Endometrial microvascular endothelial cells (primary cell): ENCODE results near the gene STRN. TPM values are rescaled to one million over a fixed set of nuclear protein-coding genes. Genes with fewer than 3 reads are reported as not detected.
"Not testable (repeated sequence)": the region's sequence is repeated elsewhere in the genome, so short reads cannot be mapped to it uniquely, and the experiment has no call there.

Experiments used
- in situ Hi-C: cut with HindIII; loops from 2 replicates; pipeline ENCODE4 v1.10.0; 2017; ENCODE audit warnings: low sequenced_read_pairs, low pct_unique_long_range_greater_than_20kb; ENCODE audit errors: inconsistent ontology term
- total RNA-seq: library from RNA; depleted of rRNA; stranded (reverse); fragments of >200 nt; gene quantifications from one replicate; pipeline ENCODE4 v1.2.3, GENCODE V29; 2015; ENCODE audit errors: inconsistent ontology term

Gene STRN
- total RNA-seq, 1 donor from 2014 or later = 15.0 TPM

GRCh38 chr2:36919041-36919837, 47.1 kb downstream of the STRN start:
- in situ Hi-C loops = no loop called here

DNA sequence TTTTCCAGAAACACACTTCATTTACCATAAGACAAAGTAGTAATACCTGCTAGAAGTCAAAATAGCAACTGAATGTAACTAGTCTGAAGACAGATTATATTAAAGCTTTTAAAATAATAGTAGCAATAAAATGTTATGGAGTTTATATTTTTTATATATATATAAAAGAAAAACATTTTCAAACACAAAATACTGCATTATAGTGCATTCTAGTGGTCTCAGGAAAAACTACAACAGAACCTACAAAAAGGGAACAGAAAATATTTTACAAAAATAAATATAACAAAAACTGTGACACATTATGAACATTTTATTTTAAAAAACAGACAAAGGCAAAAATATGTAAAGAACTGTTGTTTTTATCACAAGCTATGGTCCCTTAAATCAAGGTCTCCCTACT, 48.0 kb downstream of the STRN start:
- in situ Hi-C loops = no loop called here

GRCh38 chr2:36915627-36916026, 50.7 kb downstream of the STRN start:
- in situ Hi-C loops = no loop called here

DNA sequence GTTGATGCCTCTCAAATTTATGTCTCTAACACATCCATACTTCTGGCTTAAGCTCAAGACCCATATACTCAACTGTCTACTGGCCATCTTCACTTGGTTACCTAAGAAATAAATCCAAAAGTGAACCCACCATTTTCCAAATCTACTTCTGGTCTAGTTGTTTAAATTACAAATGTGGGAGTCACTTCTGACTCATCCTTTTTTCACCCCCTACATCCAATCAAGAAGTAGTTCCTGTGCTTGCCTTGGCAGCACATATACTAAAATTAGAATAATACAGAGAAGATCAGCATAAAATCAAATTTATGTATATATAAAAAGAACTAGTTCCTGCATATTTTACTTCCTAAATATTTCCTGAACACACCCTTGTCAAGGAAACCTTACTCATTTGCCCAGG, 53.6 kb downstream of the STRN start:
- in situ Hi-C loops = no loop called here

- in situ Hi-C loops = no loop called here
Observed at GRCh38 chr2:36911012-36911411, 55.3 kb downstream of the STRN start.

- in situ Hi-C loops = no loop called here
Observed at GRCh38 chr2:36906277-36906676, 60.1 kb downstream of the STRN start.

DNA sequence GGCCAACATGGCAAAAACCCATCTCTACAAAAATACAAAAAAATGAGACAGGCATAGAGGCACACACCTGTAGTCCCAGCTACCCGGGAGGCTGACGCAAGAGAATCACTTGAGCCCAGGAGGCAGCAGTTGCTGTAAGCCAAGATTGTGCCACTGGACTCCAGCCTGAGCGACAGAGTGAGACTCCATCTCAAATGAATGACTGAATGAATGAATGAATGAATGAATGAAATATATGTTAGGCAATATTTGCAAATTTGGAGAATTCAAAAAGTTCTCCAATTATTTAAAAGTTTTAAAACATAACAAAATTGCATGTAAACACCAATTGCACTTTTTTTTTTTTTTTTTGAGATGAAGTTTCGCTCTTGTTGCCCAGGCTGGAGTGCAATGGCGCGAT, 61.7 kb downstream of the STRN start:
- in situ Hi-C loops = no loop called here

- in situ Hi-C loops = no loop called here
Observed at GRCh38 chr2:36902385-36903120, 63.8 kb downstream of the STRN start.

- in situ Hi-C loops = no loop called here
Observed at GRCh38 chr2:36892805-36893204, 73.5 kb downstream of the STRN start.

DNA sequence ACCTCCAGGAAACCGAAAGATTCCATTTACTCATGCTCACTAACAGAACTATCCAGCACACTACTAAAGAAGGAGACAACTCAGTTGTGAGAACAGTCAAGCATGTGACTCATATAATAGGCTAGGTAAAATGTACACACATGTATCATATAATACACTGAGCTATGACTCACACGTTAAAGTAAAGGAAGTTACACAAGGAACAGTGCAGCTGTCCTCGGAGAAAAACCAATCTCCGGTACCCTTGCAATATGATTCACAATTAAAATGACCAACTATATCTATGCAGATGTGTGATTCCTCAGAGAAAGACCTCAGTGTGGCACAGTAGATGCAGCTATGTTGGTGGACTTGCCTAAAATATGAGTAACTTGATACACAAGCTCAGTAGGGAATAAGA, 76.5 kb downstream of the STRN start:
- in situ Hi-C loops = no loop called here

DNA sequence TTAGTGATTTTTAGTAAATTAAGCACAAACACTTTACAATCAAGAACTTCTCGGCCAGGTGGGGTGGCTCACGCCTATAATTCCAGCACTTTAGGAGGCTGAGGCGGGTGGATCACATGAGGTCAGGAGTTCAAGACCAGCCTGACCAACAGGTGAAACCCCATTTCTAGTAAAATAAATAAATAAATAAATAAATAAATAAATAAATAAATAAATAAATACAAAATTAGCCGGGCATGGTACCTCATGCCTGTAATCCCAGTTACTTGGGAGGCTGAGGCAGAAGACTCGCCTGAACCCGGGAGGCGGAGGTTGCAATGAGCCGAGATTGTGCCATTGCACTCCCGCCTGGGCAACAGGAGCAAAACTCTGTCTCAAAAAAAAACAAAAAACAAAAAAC, 79.2 kb downstream of the STRN start:
- in situ Hi-C loops = not testable (repeated sequence)

DNA sequence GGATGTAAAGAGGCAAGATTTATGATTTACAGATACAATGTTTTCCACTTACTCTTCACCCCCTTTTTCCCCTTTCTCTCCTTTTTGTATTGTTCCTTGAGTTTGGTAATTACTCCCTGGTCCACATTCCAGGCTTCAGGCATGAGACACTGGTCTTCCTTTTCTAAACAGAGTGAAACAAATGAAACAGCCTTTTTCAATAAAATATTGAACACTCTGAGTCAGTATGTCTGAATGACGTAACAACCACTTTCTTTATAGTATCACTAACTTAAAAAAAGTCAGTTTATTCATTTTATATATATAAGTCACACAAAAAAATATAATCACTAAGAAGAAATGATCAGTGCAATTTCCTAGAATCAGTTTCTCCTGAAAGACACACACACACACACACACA, 79.7 kb downstream of the STRN start:
- in situ Hi-C loops = no loop called here

GRCh38 chr2:36885605-36886004, 80.7 kb downstream of the STRN start:
- in situ Hi-C loops = no loop called here

DNA sequence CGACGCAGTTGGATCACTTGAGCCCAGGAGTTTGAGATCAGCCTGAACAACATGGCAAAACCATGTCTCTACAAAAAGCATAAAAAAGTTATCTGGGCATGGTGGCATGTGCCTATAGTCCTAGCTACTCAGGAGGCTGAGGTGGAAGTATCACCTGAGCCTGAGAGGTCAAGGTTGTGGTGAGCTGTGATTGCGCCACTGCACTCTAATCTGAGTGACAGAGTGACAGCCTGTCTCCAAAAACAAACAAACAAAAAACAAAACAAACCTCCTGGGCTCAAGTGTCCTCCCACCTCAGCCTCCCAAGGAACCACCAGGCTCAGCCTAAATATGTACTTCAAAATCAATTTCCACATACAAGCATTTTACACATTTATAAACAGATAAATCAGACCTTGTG, 83.8 kb downstream of the STRN start:
- in situ Hi-C loops = no loop called here

- in situ Hi-C loops = no loop called here
Observed at GRCh38 chr2:36881816-36882215, 84.5 kb downstream of the STRN start.

DNA sequence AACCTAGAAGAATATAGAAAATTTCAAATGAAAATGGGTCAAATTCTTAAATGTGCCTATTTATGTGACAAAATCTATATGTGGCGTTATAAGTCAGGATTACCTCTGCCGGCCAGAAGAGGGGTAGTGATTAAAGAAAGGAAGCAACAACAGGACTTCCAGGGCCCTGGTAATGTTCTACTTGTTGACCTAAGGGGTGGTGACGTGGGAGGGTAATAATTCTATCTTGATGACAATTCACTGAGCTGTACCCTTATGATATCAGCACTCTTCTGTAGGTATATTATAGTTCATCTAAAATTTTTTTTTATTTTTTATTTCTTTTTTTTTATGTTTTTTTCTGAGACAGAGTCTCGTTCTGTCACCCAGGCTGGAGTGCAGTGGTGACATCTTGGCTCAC, 87.9 kb downstream of the STRN start:
- in situ Hi-C loops = no loop called here

GRCh38 chr2:36871068-36871707, 95.1 kb downstream of the STRN start:
- in situ Hi-C loops = no loop called here

GRCh38 chr2:36869606-36870005, 96.7 kb downstream of the STRN start:
- in situ Hi-C loops = no loop called here

DNA sequence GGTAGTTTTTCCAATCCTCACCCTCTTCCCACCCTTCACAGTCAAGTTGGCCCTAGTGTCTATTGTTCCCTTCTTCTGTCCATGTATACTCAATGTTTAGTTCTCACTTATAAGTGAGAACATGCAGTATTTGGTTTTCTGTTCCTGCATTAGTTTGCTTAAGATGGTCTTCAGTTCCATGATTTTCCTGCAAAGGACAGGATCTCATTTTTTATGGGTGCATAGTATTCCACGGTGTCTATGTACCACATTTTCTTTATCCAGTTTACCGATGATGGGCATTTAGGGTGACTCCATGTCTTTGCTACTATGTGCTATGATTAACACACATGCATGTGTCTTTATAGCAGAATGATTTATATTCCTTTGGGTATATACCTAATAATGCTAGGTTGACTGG, 104.4 kb downstream of the STRN start:
- in situ Hi-C loops = no loop called here

GRCh38 chr2:36859366-36859792, 107.0 kb downstream of the STRN start:
- in situ Hi-C loops = no loop called here
